ENCODE measurements around the gene HAAO. TPM values are rescaled to one million over a fixed set of nuclear protein-coding genes. Genes with fewer than 3 reads are reported as not detected.
"Not testable (repeated sequence)": the region's sequence is repeated elsewhere in the genome, so short reads cannot be mapped to it uniquely, and the experiment has no call there.

Gene HAAO
- total and polyA plus RNA-seq, 12 donors: 2.7 to 30.1 (median 12.6) TPM

DNA sequence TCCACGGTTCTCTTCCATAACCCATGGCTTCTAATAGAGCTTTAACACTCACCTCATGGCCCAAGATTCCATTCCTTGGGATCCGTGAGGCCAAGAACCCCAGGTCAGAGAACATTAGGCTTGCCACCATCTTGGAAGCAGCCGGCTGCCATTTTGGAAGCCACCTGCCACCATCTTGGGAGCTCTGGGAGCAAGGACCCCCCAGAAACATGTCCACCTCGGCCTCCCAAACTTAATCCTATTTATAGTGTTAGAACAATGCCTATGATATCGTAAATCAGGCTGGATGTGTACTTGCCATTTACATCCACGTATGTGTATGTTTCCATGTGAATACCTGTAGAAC lies 39.9 kb upstream of the HAAO start:
- Histone ChIP-seq H3K9me3 (replicated peaks in 1 of 3) (no peaks in the 10 kb centered on the region), H3K27ac (no peak overlapping the region), H3K36me3 (replicated peaks in 1 of 2) (no peaks in the 10 kb centered on the region), H3K4me1 (replicated peaks in 1 of 2) (peaks cover 0 to 17% of the 10 kb centered on the region in 2 donors), H3K4me3 (no peak overlapping the region), H3K27me3 (no peaks in the 10 kb centered on the region)
- 77 to 98% (median 86%) methylated on average over 6 of the region's 6 CpGs for WGBS, 4 donors
- no peak for TF ChIP-seq POLR2A (IDR thresholded peaks at IDR 0.05)
- TF ChIP-seq, protein P1, sequence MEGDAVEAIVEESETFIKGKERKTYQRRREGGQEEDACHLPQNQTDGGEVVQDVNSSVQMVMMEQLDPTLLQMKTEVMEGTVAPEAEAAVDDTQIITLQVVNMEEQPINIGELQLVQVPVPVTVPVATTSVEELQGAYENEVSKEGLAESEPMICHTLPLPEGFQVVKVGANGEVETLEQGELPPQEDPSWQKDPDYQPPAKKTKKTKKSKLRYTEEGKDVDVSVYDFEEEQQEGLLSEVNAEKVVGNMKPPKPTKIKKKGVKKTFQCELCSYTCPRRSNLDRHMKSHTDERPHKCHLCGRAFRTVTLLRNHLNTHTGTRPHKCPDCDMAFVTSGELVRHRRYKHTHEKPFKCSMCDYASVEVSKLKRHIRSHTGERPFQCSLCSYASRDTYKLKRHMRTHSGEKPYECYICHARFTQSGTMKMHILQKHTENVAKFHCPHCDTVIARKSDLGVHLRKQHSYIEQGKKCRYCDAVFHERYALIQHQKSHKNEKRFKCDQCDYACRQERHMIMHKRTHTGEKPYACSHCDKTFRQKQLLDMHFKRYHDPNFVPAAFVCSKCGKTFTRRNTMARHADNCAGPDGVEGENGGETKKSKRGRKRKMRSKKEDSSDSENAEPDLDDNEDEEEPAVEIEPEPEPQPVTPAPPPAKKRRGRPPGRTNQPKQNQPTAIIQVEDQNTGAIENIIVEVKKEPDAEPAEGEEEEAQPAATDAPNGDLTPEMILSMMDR (IDR thresholded peaks at IDR 0.05): no peak
- intact Hi-C loops (cut with DNase I): loop anchor here in 1 of 2 donors (10.0 kb wide), 1 partner anchor 393 kb away; the partner anchor contains the start of gene ZFP36L2
- DNase-seq: no peak

DNA sequence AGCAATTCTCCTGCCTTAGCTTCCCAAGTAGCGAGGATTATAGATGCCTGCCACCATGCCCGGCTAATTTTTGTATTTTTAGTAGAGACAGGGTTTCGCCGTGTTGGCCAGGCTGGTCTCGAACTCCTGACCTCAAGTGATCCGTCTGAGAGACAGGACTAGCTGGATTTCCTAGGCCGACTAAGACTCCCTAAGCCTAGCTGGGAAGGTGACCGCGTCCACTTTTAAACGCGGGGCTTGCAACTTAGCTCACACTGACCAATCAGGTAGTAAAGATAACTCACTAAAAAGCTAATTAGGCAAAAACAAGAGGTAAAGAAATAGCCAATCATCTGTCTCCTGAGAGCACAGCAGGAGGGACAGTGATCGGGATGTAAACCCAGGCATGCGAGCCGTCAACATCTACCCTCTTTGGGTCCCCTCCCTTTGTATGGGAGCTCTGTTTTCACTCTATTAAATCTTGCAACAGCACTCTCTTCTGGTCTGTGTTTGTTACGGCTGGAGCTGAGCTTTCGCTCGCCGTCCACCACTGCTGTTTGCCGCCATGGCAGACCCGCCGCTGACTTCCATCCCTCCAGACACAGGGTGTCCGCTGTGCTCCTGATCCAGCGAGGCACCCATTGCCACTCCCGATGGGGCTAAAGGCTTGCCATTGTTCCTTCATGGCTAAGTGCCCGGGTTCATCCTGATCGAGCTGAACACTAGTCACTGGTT lies 39.3 kb upstream of the HAAO start:
- DNase-seq: peak in 2 of 7 donors; percentile 17 to 43
- not testable (repeated sequence) for H3K27me3 ChIP-seq; H3K36me3 ChIP-seq (replicated peaks in 1 of 2); H3K9me3 ChIP-seq (replicated peaks in 1 of 3); H3K27ac ChIP-seq; H3K4me3 ChIP-seq
- intact Hi-C loops (cut with DNase I): loop anchor here in 1 of 2 donors (10.0 kb wide), 1 partner anchor 393 kb away; the partner anchor contains the start of gene ZFP36L2
- H3K4me1 ChIP-seq (replicated peaks in 1 of 2): peaks cover 0 to 17% of the 10 kb centered on the region in 2 donors
- 91 to 95% (median 91%) methylated on average over 26 of the region's 26 CpGs for WGBS, 4 donors

DNA sequence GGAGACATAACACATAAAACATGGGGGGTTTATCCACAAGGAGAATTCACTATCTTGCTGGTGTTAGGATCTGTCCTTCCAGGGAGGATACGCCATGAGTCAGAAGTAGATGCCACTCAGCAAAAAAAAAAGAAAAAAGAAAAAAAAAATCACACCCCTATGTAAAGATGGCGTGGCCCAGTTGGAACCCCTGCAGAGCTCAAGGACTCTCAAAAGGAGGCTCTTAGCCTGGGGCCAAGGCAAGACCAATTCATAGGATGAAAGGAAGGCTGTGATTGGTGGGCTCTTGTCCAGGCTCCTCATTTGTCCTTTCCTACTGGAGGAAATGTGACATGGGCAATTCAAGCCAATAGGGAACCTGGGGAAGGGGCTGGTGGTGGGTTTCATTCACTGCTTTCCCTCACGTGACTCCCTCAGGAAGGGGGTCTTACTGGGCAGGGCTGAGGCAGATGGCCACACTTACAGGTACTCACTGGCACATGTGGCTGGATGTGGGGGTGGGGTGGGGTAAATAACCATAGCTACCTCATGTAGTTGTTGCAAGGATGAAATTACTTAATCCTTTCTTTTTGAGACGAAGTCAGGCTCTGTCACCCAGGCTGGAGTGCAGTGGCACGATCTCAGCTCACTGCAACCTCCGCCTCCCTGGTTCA lies 38.7 kb upstream of the HAAO start:
- Histone ChIP-seq H3K4me1 (replicated peaks in 1 of 2) (peaks cover 0 to 17% of the 10 kb centered on the region in 2 donors), H3K27me3 (no peaks in the 10 kb centered on the region), H3K27ac (no peak overlapping the region), H3K36me3 (replicated peaks in 1 of 2) (no peaks in the 10 kb centered on the region), H3K9me3 (replicated peaks in 1 of 3) (no peaks in the 10 kb centered on the region), H3K4me3 (no peak overlapping the region)
- WGBS, 4 donors: 80 to 88% (median 87%) methylated on average over 6 of the region's 6 CpGs
- intact Hi-C loops (cut with DNase I): loop anchor here in 1 of 2 donors (10.0 kb wide), 1 partner anchor 394 kb away; the partner anchor contains the start of gene ZFP36L2
- TF ChIP-seq, protein P1 (IDR thresholded peaks at IDR 0.05): no peak
- TF ChIP-seq POLR2A (IDR thresholded peaks at IDR 0.05): no peak
- peak in 2 of 7 donors; percentile 12 to 42 for DNase-seq

DNA sequence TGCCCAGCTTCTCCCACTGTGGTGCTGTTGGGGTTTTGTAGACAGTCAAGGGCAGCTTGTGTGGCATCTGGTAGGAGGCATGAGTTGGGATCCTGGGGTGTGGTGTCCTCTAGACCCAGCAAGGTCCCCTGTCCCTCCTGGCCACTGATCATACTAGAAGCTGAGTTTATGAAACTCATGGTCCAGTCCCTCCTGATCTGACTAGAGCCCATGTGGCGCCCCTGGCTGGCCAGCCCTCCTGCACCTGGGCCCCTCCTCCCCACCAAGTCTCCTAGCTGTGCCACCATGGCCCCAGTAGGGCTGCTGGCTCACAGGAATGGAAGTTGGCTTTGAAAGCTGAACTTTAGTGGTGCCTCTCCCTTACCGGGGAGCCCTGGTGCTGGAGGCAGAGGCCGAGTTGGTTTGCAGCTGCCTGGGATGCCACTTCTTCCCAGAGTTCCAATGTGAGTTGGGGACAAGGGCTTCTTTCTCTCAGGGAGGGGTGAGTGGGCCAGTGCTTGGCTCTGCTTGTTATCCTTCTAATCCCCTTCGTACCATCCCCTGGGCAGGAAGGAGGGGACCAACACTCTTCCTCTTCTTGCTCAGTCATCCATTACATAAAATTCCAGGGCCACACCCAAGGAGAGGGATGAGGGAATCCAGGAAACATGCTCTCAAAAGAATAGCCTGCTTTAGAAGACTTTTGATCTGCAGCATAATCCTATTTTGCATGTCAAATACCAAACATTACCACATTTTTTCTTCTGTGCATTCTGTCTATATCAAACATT lies 37.5 kb upstream of the HAAO start:
- H3K4me3 ChIP-seq: no peak overlapping the region
- intact Hi-C loops (cut with DNase I): loop anchor here in 1 of 2 donors (10.0 kb wide), 2 partner anchors 395 to 725 kb away; partner anchors contain the start of gene ZFP36L2
- H3K27me3 ChIP-seq: no peaks in the 10 kb centered on the region
- no peaks in the 10 kb centered on the region for H3K36me3 ChIP-seq (replicated peaks in 1 of 2)
- no peaks in the 10 kb centered on the region for H3K9me3 ChIP-seq (replicated peaks in 1 of 3)
- 67 to 80% (median 74%) methylated on average over 1 to 4 of the region's 4 CpGs for WGBS, 4 donors
- peak overlapping the region in 1 of 5 donors; percentile 51 for H3K27ac ChIP-seq
- peaks cover 0 to 17% of the 10 kb centered on the region in 2 donors for H3K4me1 ChIP-seq (replicated peaks in 1 of 2)
- TF ChIP-seq, protein P1 (IDR thresholded peaks at IDR 0.05): no peak
- no peak for TF ChIP-seq POLR2A (IDR thresholded peaks at IDR 0.05)
- peak in 2 of 7 donors; percentile 16 to 45 for DNase-seq
